AG04450 (cell line): Measurements from ENCODE around the gene PLLP. TPM values are rescaled to one million over a fixed set of nuclear protein-coding genes. Genes with fewer than 3 reads are reported as not detected.

Experiments used
- CTCF ChIA-PET: fragments of 300-600, 350-600 bp; formaldehyde crosslinking; extraction: SDS; loops from one replicate; lab custom pipeline; 2022; ENCODE audit warnings: antibody characterized with exemption, inconsistent platforms; lab: Charles Lee
- POLR2A ChIA-PET: fragments of 350-600 bp; formaldehyde crosslinking; extraction: SDS; loops from one replicate; lab custom pipeline; 2021; ENCODE audit warnings: antibody characterized with exemption, inconsistent platforms; lab: Yijun Ruan, JAX
- DNase-seq: peaks from one replicate; pipeline ENCODE4 v3.0.0-alpha.2; 2011; ENCODE audit warnings: low read depth, low spot score
- H3K27ac ChIP-seq: one replicate; pipeline ENCODE4 v1.5.1; 2012; ENCODE audit warnings: low read depth, low read length, control low read depth
- H3K27me3 ChIP-seq: one replicate; pipeline ENCODE4 v1.6.0; 2012; ENCODE audit warnings: low read length; ENCODE audit not compliant: control insufficient read depth, insufficient read depth
- H3K4me3 ChIP-seq: 2 replicates; pipeline ENCODE4 v1.5.1; 2011; ENCODE audit warnings: mild to moderate bottlenecking, low read depth, low read length, control low read depth
- H3K9me3 ChIP-seq: 2 replicates; pipeline ENCODE4 v1.5.1; 2012; ENCODE audit warnings: low read length; ENCODE audit not compliant: control insufficient read depth, insufficient read depth
- CTCF ChIP-seq: IDR thresholded peaks from 2 replicates; pipeline ENCODE4 v1.5.1; 2011; ENCODE audit warnings: low read depth, low read length, control low read depth, inconsistent platforms
- polyA plus RNA-seq: library from polyadenylated mRNA; depleted of rRNA; stranded (reverse); fragments of >200 nt; gene quantifications from 2 replicates; pipeline ENCODE4 v1.2.3, GENCODE V29; 2011; rRNA removed
- small RNA-seq: library from RNA; depleted of rRNA; stranded (forward); fragments of <200 nt; gene quantifications from one replicate; pipeline ENCODE3, GENCODE V24; 2012; ENCODE audit warnings: low read depth; ENCODE audit not compliant: insufficient read length

The PLLP gene
- polyA plus RNA-seq, 1 experiment = 0.10 TPM

DNA sequence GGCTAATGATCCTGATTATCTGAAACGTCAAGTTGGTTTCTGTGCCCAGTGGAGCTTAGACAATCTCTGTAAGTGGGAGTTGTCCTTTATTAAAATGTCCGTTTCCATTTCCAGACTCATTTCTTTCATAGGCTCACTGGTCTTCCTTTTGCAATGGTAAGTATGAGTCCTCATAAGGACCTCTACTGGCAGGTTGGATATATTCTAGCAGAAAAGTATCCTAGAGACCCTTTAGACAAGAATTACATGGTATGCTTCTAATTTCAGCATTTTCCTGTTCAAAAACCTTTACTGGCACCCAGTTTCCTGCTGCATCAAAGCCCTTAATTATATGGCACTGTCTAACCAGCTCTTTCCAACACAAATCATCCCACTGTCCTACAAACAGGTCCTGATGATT is 67.5 kb downstream of the PLLP start:
- Histone ChIP-seq H3K4me3 (no peak overlapping the region), H3K27ac (no peak overlapping the region), H3K27me3 (no peaks in the 10 kb centered on the region), H3K9me3 (peaks cover 13% of the 10 kb centered on the region)
- CTCF ChIA-PET = no interaction called here
- no peak for DNase-seq
- POLR2A ChIA-PET = no interaction called here
- TF ChIP-seq CTCF = no peak

- POLR2A ChIA-PET = no interaction called here
- DNase-seq = no peak
- CTCF ChIA-PET = interaction anchor here (1.6 kb wide), 1 partner anchor 129 kb away, joined by 4 read pairs; no protein-coding TSS in a partner anchor
Observed at GRCh38 chr16:57213462-57213861, 71.0 kb downstream of the PLLP start.

DNA sequence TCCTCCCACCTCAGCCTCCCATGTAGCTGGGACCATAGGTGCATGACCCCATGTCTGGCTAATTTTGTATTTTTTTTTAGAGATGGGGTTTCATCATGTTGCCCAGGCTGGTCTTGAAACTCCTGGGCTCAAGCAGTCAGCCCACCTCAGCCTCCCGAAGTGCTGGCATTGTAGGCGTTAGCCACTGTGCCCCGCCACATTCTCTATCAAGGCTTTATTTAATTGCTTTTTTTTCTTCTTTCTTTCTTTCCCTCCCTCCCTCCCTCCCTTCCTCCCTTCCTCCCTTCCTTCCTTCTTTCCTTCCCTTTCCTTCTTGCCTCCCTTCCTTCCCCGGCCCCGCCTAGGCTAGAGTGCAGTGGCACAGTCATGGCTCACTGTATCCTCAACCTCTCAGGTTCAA is 74.7 kb downstream of the PLLP start:
- no peak for DNase-seq
- CTCF ChIA-PET = no interaction called here
- H3K27ac ChIP-seq = no peak overlapping the region
- peaks cover 3% of the 10 kb centered on the region; the same call in 1 of the 2 replicates for H3K9me3 ChIP-seq
- no peak overlapping the region for H3K4me3 ChIP-seq
- no peak for TF ChIP-seq CTCF
- POLR2A ChIA-PET = no interaction called here
- H3K27me3 ChIP-seq = no peaks in the 10 kb centered on the region

More at GRCh38 chr16:57213462-57213861, 71.0 kb downstream of the PLLP start:
- H3K9me3 ChIP-seq = peaks cover 13% of the 10 kb centered on the region
- no peak for TF ChIP-seq CTCF
- no peak overlapping the region for H3K27ac ChIP-seq
- no peaks in the 10 kb centered on the region for H3K27me3 ChIP-seq
- no peak overlapping the region for H3K4me3 ChIP-seq

GRCh38 chr16:57208926-57209325 is 75.5 kb downstream of the PLLP start:
- Histone ChIP-seq H3K27me3 (no peaks in the 10 kb centered on the region), H3K9me3 (no peaks in the 10 kb centered on the region), H3K4me3 (no peak overlapping the region), H3K27ac (no peak overlapping the region)
- POLR2A ChIA-PET = no interaction called here
- no peak for TF ChIP-seq CTCF
- CTCF ChIA-PET = no interaction called here
- DNase-seq = no peak

Small RNA genes within 50 kb of the gene (small RNA-seq; reads per million reads assigned to genes)
- gene AC108081.1 = not detected

Other genes with a start within 250 kb of the PLLP start
- 26.2 and 34.5 TPM in 2 replicates for gene CPNE2, start 192.1 kb downstream of the PLLP start, polyA plus RNA-seq
- gene PSME3IP1, start 98.6 kb downstream of the PLLP start, polyA plus RNA-seq = 68.9 and 70.5 TPM in 2 replicates
- 54.3 and 63.8 TPM in 2 replicates for gene RSPRY1, start 98.3 kb downstream of the PLLP start, polyA plus RNA-seq
- 84.7 and 107 TPM in 2 replicates for gene ARL2BP, start 39.4 kb downstream of the PLLP start, polyA plus RNA-seq
- gene CCL22, start 74.1 kb upstream of the PLLP start, polyA plus RNA-seq = not detected in 2 replicates
- 0.48 TPM in 2 replicates for gene CX3CL1, start 87.8 kb upstream of the PLLP start, polyA plus RNA-seq
- gene CCL17, start 120.1 kb upstream of the PLLP start, polyA plus RNA-seq = not detected in 2 replicates
- 48.6 and 49.7 TPM in 2 replicates for gene CIAPIN1, start 162.7 kb upstream of the PLLP start, polyA plus RNA-seq
- 59.0 and 60.3 TPM in 2 replicates for gene COQ9, start 162.8 kb upstream of the PLLP start, polyA plus RNA-seq
- 143 and 149 TPM in 2 replicates for gene POLR2C, start 178.0 kb upstream of the PLLP start, polyA plus RNA-seq
- gene DOK4, start 201.8 kb upstream of the PLLP start, polyA plus RNA-seq = 12.5 and 15.9 TPM in 2 replicates